IMR-90 (cell line): Measurements from ENCODE around the gene PANX1. TPM values are rescaled to one million over a fixed set of nuclear protein-coding genes. Genes with fewer than 3 reads are reported as not detected.
A peak's percentile ranks its signal among the peaks of the same experiment; 100 is the strongest.

Experiments
- ATAC-seq: fragments of 200-7000 bp; cut with Tn5 transposase; 2 replicates; pipeline ENCODE4 v1.9.1; 2020; ENCODE audit warnings: low read depth, mild to moderate bottlenecking, moderate library complexity
- BruUV-seq: library from RNA; stranded (reverse); fragments of 400-500 nt; replicated peaks from 2 replicates; lab custom pipeline; 2021; lab: Mats Ljungman, UMichigan
- CTCF ChIA-PET: fragments of 300-600 bp; formaldehyde crosslinking; extraction: SDS; loops from one replicate; lab custom pipeline; 2021; ENCODE audit warnings: antibody characterized with exemption; lab: Yijun Ruan, JAX
- POLR2A ChIA-PET: fragments of 300-600 bp; sonication (Branson Sonifier 250); formaldehyde crosslinking; loops from one replicate; lab custom pipeline; 2022; ENCODE audit warnings: antibody characterized with exemption; ENCODE audit not compliant: unreplicated experiment; lab: Charles Lee
- DNase-seq: peaks from one replicate; pipeline ENCODE4 v3.0.0; 2013
- H2AFZ ChIP-seq: replicated peaks from 2 replicates; pipeline ENCODE3; 2013; ENCODE audit warnings: low read length, mild to moderate bottlenecking; ENCODE audit not compliant: poor library complexity
- H2AK5ac ChIP-seq: 2 replicates; pipeline ENCODE4 v1.6.1; 2013; ENCODE audit warnings: low read depth, low read length, inconsistent platforms
- H2AK9ac ChIP-seq: replicated peaks from 2 replicates; pipeline ENCODE3; 2013; ENCODE audit warnings: mild to moderate bottlenecking, low read depth, low read length, moderate library complexity; ENCODE audit not compliant: poor library complexity
- H2BK120ac ChIP-seq: 2 replicates; pipeline ENCODE4 v1.6.1; 2013; ENCODE audit warnings: low read depth, low read length, inconsistent platforms
- H2BK15ac ChIP-seq: 3 replicates; pipeline ENCODE4 v1.6.1; 2013; ENCODE audit warnings: low read depth, low read length, inconsistent platforms
- H2BK20ac ChIP-seq: 2 replicates; pipeline ENCODE4 v1.6.1; 2013; ENCODE audit warnings: low read depth, mild to moderate bottlenecking, inconsistent platforms, low read length, moderate library complexity
- H2BK5ac ChIP-seq: 2 replicates; pipeline ENCODE4 v1.6.1; 2013; ENCODE audit warnings: mild to moderate bottlenecking, low read depth, low read length, inconsistent platforms; ENCODE audit not compliant: poor library complexity, severe bottlenecking
- H3K14ac ChIP-seq: replicated peaks from 2 replicates; pipeline ENCODE4 v1.6.1; 2013; ENCODE audit warnings: low read depth, low read length, inconsistent platforms
- H3K18ac ChIP-seq: 2 replicates; pipeline ENCODE4 v1.6.1; 2013; ENCODE audit warnings: low read depth, low read length, control low read depth
- H3K23ac ChIP-seq: 2 replicates; pipeline ENCODE4 v1.6.1; 2013; ENCODE audit warnings: low read depth, low read length, inconsistent platforms
- H3K27ac ChIP-seq: 2 replicates; pipeline ENCODE4 v1.5.1; 2013; ENCODE audit warnings: mild to moderate bottlenecking, control low read depth, low read length; ENCODE audit not compliant: insufficient read depth
- H3K27me3 ChIP-seq: 2 replicates; pipeline ENCODE4 v1.6.1; 2013; ENCODE audit warnings: low read length; ENCODE audit not compliant: control insufficient read depth, insufficient read depth
- H3K36me3 ChIP-seq: 2 replicates; pipeline ENCODE4 v1.6.1; 2013; ENCODE audit warnings: low read length, mixed read lengths; ENCODE audit not compliant: control insufficient read depth, insufficient read depth
- H3K4ac ChIP-seq: 2 replicates; pipeline ENCODE4 v1.6.1; 2013; ENCODE audit warnings: low read depth, low read length, inconsistent platforms
- H3K4me1 ChIP-seq: 2 replicates; pipeline ENCODE4 v1.6.1; 2013; ENCODE audit warnings: low read length, mixed read lengths; ENCODE audit not compliant: control insufficient read depth, insufficient read depth
- H3K4me2 ChIP-seq: 2 replicates; pipeline ENCODE4 v1.6.1; 2013; ENCODE audit warnings: low read depth, mild to moderate bottlenecking, control low read depth, low read length, moderate library complexity
- H3K4me3 ChIP-seq: 2 replicates; pipeline ENCODE4 v1.5.1; 2013; ENCODE audit warnings: low read depth, mild to moderate bottlenecking, control low read depth, low read length, moderate library complexity; ENCODE audit not compliant: insufficient read depth
- H3K56ac ChIP-seq: 2 replicates; pipeline ENCODE4 v1.6.1; 2013; ENCODE audit warnings: low read length, inconsistent platforms; ENCODE audit not compliant: insufficient read depth; ENCODE audit errors: extremely low read depth
- H3K79me1 ChIP-seq, 2 experiments: 2 replicates each; pipeline ENCODE4 v1.6.1; 2013; ENCODE audit warnings: low read length in 2 of 2, inconsistent platforms in 1 of 2, low read depth in 1 of 2
- H3K9ac ChIP-seq: 2 replicates; pipeline ENCODE4 v1.6.1; 2013; ENCODE audit warnings: low read depth, low read length, control low read depth
- H3K9me1 ChIP-seq: 2 replicates; pipeline ENCODE4 v1.6.1; 2013; ENCODE audit warnings: low read length, inconsistent platforms; ENCODE audit not compliant: insufficient read depth
- H3K9me3 ChIP-seq: 2 replicates; pipeline ENCODE4 v1.6.1; 2013; ENCODE audit warnings: low read length; ENCODE audit not compliant: control insufficient read depth, insufficient read depth
- H4K20me1 ChIP-seq: 2 replicates; pipeline ENCODE4 v1.6.1; 2013; ENCODE audit warnings: low read length, inconsistent platforms; ENCODE audit not compliant: insufficient read depth
- H4K5ac ChIP-seq: 2 replicates; pipeline ENCODE4 v1.6.1; 2013; ENCODE audit warnings: mild to moderate bottlenecking, low read depth, low read length, control low read depth
- H4K8ac ChIP-seq, 2 experiments: 2 replicates each; pipeline ENCODE4 v1.6.1; 2013; ENCODE audit warnings: low read depth in 2 of 2, low read length in 2 of 2, control low read depth in 1 of 2, inconsistent platforms in 1 of 2
- H4K91ac ChIP-seq: 2 replicates; pipeline ENCODE4 v1.6.1; 2013; ENCODE audit warnings: low read depth, low read length, inconsistent platforms; ENCODE audit not compliant: insufficient read depth
- BHLHE40 ChIP-seq: fragments of 150-350 bp; IDR thresholded peaks from 2 replicates; pipeline ENCODE4 v1.6.1; 2016; ENCODE audit warnings: mild to moderate bottlenecking, low read depth, low read length
- CEBPB ChIP-seq: IDR thresholded peaks from 2 replicates; pipeline ENCODE4 v1.6.1; 2012; ENCODE audit warnings: low read depth, low read length, improper control_type of control experiment
- CHD1 ChIP-seq: IDR thresholded peaks from 2 replicates; pipeline ENCODE4 v1.6.1; 2012; ENCODE audit warnings: low read depth, low read length, improper control_type of control experiment
- FOS ChIP-seq: fragments of 150-350 bp; IDR thresholded peaks from 2 replicates; pipeline ENCODE4 v1.6.1; 2016; ENCODE audit warnings: low read depth, low read length
- MAZ ChIP-seq: IDR thresholded peaks from 2 replicates; pipeline ENCODE4 v1.6.1; 2012; ENCODE audit warnings: low read depth, mild to moderate bottlenecking, low read length, improper control_type of control experiment, moderate library complexity, borderline replicate concordance
- NFE2L2 ChIP-seq: fragments of 150-350 bp; IDR thresholded peaks from 2 replicates; pipeline ENCODE4 v1.6.1; 2016; ENCODE audit warnings: low read depth, mild to moderate bottlenecking, low read length
- POLR2A ChIP-seq: IDR thresholded peaks from 2 replicates; pipeline ENCODE4 v1.6.1; 2012; ENCODE audit warnings: mild to moderate bottlenecking, low read depth, low read length
- RAD21 ChIP-seq: IDR thresholded peaks from 2 replicates; pipeline ENCODE4 v1.6.1; 2012; ENCODE audit warnings: low read length, improper control_type of control experiment
- RCOR1 ChIP-seq: IDR thresholded peaks from 2 replicates; pipeline ENCODE4 v1.6.1; 2012; ENCODE audit warnings: mild to moderate bottlenecking, low read length, improper control_type of control experiment; ENCODE audit not compliant: insufficient replicate concordance
- RFX5 ChIP-seq: IDR thresholded peaks from 2 replicates; pipeline ENCODE4 v1.8.0; 2012; ENCODE audit warnings: low read depth, mild to moderate bottlenecking, low read length, moderate library complexity
- SMC3 ChIP-seq: fragments of 150-350 bp; IDR thresholded peaks from 2 replicates; pipeline ENCODE4 v1.6.1; 2016; ENCODE audit warnings: low read depth, mild to moderate bottlenecking, antibody characterized with exemption, low read length, moderate library complexity
- USF2 ChIP-seq: fragments of 150-350 bp; IDR thresholded peaks from 2 replicates; pipeline ENCODE4 v1.6.1; 2017; ENCODE audit warnings: mild to moderate bottlenecking, antibody characterized with exemption, low read length, low read depth
- WGBS, 2 experiments: methylation state at CpG; one replicate each; pipeline versions ENCODE4 v1.1.5 to v1.1.7; 2013; ENCODE audit warnings: missing lambda C conversion rate in 2 of 2; ENCODE audit not compliant: insufficient read length in 1 of 2; ENCODE audit errors: extremely low coverage in 2 of 2; 5-methylcytosine and 5-hydroxymethylcytosine counted together
- dilution Hi-C: fragments of 300-500 bp; cut with HindIII; formaldehyde crosslinking; loops from one replicate; pipeline ENCODE4 v1.14.3; 2018; ENCODE audit warnings: low sequenced_read_pairs; ENCODE audit not compliant: unreplicated experiment
- in situ Hi-C: fragments of 300-500 bp; cut with MboI; formaldehyde crosslinking; loops from 3 replicates; pipeline ENCODE4 v1.14.3; 2019; ENCODE audit warnings: low sequenced_read_pairs, inconsistent platforms, mixed read lengths
- intact Hi-C: fragments of 100-400 bp; cut with micrococcal nuclease; formaldehyde crosslinking; loops from 2 replicates; pipeline ENCODE4 v1.10.0; 2022
- polyA plus RNA-seq, 3 experiments: library from polyadenylated mRNA; depleted of rRNA; stranded (reverse); fragments of >200 nt; gene quantifications; 2 replicates each; pipeline ENCODE4 v1.2.3, GENCODE V29; 2012; ENCODE audit warnings: low replicate concordance in 1 of 3
- total RNA-seq: library from RNA; depleted of rRNA; stranded (reverse); fragments of >200 nt; gene quantifications from 2 replicates; pipeline ENCODE4 v1.2.3, GENCODE V29; 2012

PANX1 gene
- total and polyA plus RNA-seq, 2 of the 4 experiments (the other 2 are of a cell fraction) = 29.8 to 70.8 TPM

- peak overlapping the region; percentile 59 for H3K23ac ChIP-seq
- H2BK15ac ChIP-seq = peak overlapping the region; percentile 42; the same call in 1 of the 3 replicates
- H4K5ac ChIP-seq = no peak overlapping the region; the same call in 1 of the 2 replicates
- peaks cover 31% of the 10 kb centered on the region for H3K9me1 ChIP-seq
- CTCF ChIA-PET = no interaction called here
- H3K9ac ChIP-seq = peak overlapping the region; percentile 1; the same call in 1 of the 2 replicates
- peak overlapping the region; percentile 80; the same call in 1 of the 2 replicates for H3K4ac ChIP-seq
- no peak overlapping the region for H3K56ac ChIP-seq
- H4K20me1 ChIP-seq = peaks cover 33% of the 10 kb centered on the region
- peak overlapping the region; percentile 73; the same call in 1 of the 2 replicates for H2BK120ac ChIP-seq
- no peak for ATAC-seq
- peak overlapping the region; percentile 83 for H3K14ac ChIP-seq
- H2BK20ac ChIP-seq = peak overlapping the region; percentile 67; the same call in 1 of the 2 replicates
- H3K4me3 ChIP-seq = no peak overlapping the region
- no peak overlapping the region for H2AFZ ChIP-seq
- no peaks in the 10 kb centered on the region for H3K27me3 ChIP-seq
- peak overlapping the region; percentile 82; the same call in 1 of the 2 replicates for H2AK5ac ChIP-seq
- peaks cover 29% of the 10 kb centered on the region for H3K4me1 ChIP-seq
- POLR2A ChIA-PET = no interaction called here
- peak overlapping the region; percentile 92 for H2BK5ac ChIP-seq
- no peak overlapping the region; the same call in 1 of the 2 replicates for H3K18ac ChIP-seq
- TF ChIP-seq BHLHE40 (no peak), RFX5 (no peak), MAZ (no peak), RAD21 (no peak), SMC3 (no peak), POLR2A (no peak), FOS (no peak), NFE2L2 (no peak), CEBPB (no peak), USF2 (no peak), CHD1 (no peak), RCOR1 (no peak)
- no peak overlapping the region for H2AK9ac ChIP-seq
- peak overlapping the region; percentile 17 to 31; a peak in 2 of 4 replicates for H4K8ac ChIP-seq
- H3K27ac ChIP-seq = peak overlapping the region; percentile 15; the same call in 1 of the 2 replicates
- no TSS peak for BruUV-seq
- no peaks in the 10 kb centered on the region for H3K9me3 ChIP-seq
- WGBS, 2 experiments = no CpG with 5 or more reads among the region's 1 CpG
- peak overlapping the region; percentile 92 for H3K4me2 ChIP-seq
- peaks cover 17 to 72% of the 10 kb centered on the region in 2 experiments for H3K79me1 ChIP-seq
- H4K91ac ChIP-seq = peak overlapping the region; percentile 80
- dilution Hi-C loops = no loop called here
- in situ Hi-C loops = loop anchor here (10.0 to 25.0 kb wide), 4 partner anchors 397 to 1119 kb away; partner anchors contain the start of gene AMOTL1
- DNase-seq = peak; percentile 50
- no peaks in the 10 kb centered on the region for H3K36me3 ChIP-seq
- intact Hi-C loops = loop anchor here (2.0 to 5.0 kb wide), 2 partner anchors 39 to 361 kb away; partner anchors contain the start of genes ANKRD49 and MRE11
Measured at GRCh38 chr11:94131718-94132115, 3.1 kb downstream of the PANX1 start.
